RWPE1 (cell line): ENCODE data around the gene CHTF8.
A peak's percentile ranks its signal among the peaks of the same experiment; 100 is the strongest.
"Not testable (repeated sequence)": the region's sequence is repeated elsewhere in the genome, so short reads cannot be mapped to it uniquely, and the experiment has no call there.

Source experiments
- CTCF ChIA-PET: fragments of 350-600 bp; sonication (Branson Sonifier 250); formaldehyde crosslinking; extraction: SDS; loops from one replicate; lab custom pipeline; 2021; lab: Yijun Ruan, JAX
- POLR2A ChIA-PET: fragments of 400-600 bp; formaldehyde crosslinking; extraction: SDS; loops from one replicate; lab custom pipeline; 2020; ENCODE audit warnings: antibody characterized with exemption; ENCODE audit not compliant: low non-redundant PET; lab: Yijun Ruan, JAX
- DNase-seq: peaks from one replicate; pipeline ENCODE4 v3.0.0; 2012; ENCODE audit warnings: low spot score
- H3K27ac ChIP-seq: fragments of 450-650 bp; 2 replicates; pipeline ENCODE4 v1.5.1; 2017
- CTCF ChIP-seq: fragments of 450-650 bp; conservative IDR thresholded peaks from 2 replicates; pipeline ENCODE4 v1.5.1; 2017; ENCODE audit warnings: low read depth, mild to moderate bottlenecking

Gene CHTF8

DNA sequence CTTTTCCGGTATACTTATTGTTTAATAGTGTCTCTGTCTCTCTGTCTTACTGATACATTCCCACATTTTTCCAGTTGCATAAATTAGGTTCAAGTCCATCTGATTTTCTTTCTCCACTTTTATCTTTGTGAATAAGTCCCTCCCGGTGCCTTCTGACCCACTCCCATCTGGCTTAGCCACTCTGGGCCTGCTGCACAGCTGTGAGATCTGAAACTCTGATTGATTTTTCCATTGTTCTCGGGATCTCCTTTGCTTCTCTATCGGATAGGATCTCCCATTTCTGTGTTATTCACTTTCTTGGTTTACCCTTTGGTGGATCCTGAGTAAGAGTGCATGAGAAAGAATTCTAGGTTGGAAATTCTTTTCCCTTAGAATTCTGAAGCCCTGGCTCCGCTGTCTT lies 8.6 kb upstream of the CHTF8 start:
- no peak for DNase-seq
- ChIA-PET CTCF (interaction anchor here (0.6 kb wide), 1 partner anchor 1371 kb away, joined by 3 read pairs; no protein-coding TSS in a partner anchor), POLR2A (no interaction called here)
- H3K27ac ChIP-seq = no peak overlapping the region
- no peak for TF ChIP-seq CTCF

- H3K27ac ChIP-seq, CTCF ChIA-PET, POLR2A ChIA-PET, DNase-seq: not testable (repeated sequence)
Measured at GRCh38 chr16:69139464-69139863, 7.1 kb upstream of the CHTF8 start.

GRCh38 chr16:69138608-69139007 lies 6.2 kb upstream of the CHTF8 start:
- CTCF ChIA-PET = no interaction called here
- TF ChIP-seq CTCF = no peak
- POLR2A ChIA-PET = no interaction called here

GRCh38 chr16:69133373-69133954 lies 1.1 kb upstream of the CHTF8 start:
- no peak for DNase-seq
- CTCF ChIA-PET = interaction anchor here (0.6 to 1.1 kb wide), 3 partner anchors 18 to 349 kb away, joined by 3 read pairs; no protein-coding TSS in a partner anchor
- TF ChIP-seq CTCF = no peak
- H3K27ac ChIP-seq = no peak overlapping the region
- POLR2A ChIA-PET = no interaction called here

More at GRCh38 chr16:69138608-69139007, 6.2 kb upstream of the CHTF8 start:
- DNase-seq = no peak
- no peak overlapping the region for H3K27ac ChIP-seq

GRCh38 chr16:69131839-69132423 lies 457 bp downstream of the CHTF8 start:
- peak; percentile 96 for DNase-seq
- ChIA-PET POLR2A (no interaction called here), CTCF (interaction anchor here (0.6 to 1.5 kb wide), 2 partner anchors 26 to 229 kb away, joined by 4 to 5 read pairs; no protein-coding TSS in a partner anchor)
- peak overlapping the region; percentile 90 for H3K27ac ChIP-seq
- no peak for TF ChIP-seq CTCF

DNA sequence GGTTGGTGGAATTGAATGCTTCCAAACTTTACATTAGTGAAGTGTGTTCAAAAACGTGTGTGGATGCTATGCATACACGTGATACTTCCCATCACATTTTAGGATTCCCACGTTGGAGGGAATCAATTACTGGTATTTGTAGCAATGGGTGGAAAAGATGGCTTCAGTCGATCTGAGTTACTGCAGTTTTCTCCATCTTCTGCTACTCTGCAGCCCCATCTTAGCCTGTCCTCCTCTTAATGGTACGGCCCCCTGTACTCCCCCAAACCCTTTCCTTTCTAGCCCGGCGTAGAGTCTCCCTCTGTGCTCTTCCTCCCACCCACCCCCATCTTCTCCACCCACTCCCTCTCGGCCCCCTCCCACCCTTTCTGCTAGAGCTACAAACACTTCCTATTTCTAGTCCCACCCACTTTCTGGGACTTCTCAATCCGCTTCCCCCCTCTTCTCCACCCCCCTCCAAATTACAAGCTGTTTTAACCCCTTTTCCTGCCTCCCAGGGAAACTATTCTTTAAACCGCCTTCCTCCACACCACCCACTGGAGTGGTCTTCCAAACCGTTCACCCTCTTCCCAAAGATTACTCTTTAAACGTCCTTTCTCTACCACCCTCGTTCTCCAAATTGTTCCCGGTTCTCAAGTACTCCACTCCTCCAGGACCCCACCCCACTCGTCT lies 1.1 kb downstream of the CHTF8 start:
- ChIA-PET CTCF (interaction anchor here (0.6 to 1.5 kb wide), 2 partner anchors 25 to 229 kb away, joined by 4 to 5 read pairs; no protein-coding TSS in a partner anchor), POLR2A (interaction anchor here (0.7 kb wide), 1 partner anchor 846 kb away, joined by 7 read pairs; no protein-coding TSS in a partner anchor)
- DNase-seq = peak; percentile 43
- peak overlapping the region; percentile 90 for H3K27ac ChIP-seq
- no peak for TF ChIP-seq CTCF
